Neuronal stem cell (in vitro differentiated cells): Measurements from ENCODE around the gene TMBIM4.
A peak's percentile ranks its signal among the peaks of the same experiment; 100 is the strongest.

Experiments used
- DNase-seq: peaks from one replicate; pipeline ENCODE4 v3.0.0-alpha.2; 2013; ENCODE audit warnings: low spot score
- H2AFZ ChIP-seq: one replicate; pipeline ENCODE4 v1.6.1; 2013; ENCODE audit warnings: mild to moderate bottlenecking, low read length, inconsistent platforms
- H2AK5ac ChIP-seq: 2 replicates; pipeline ENCODE4 v1.6.1; 2013; ENCODE audit warnings: low read depth, mild to moderate bottlenecking, inconsistent platforms, low read length, moderate library complexity, mixed read lengths
- H2BK120ac ChIP-seq: 2 replicates; pipeline ENCODE4 v1.6.1; 2013; ENCODE audit warnings: low read depth, mild to moderate bottlenecking, inconsistent platforms, low read length, moderate library complexity, mixed read lengths
- H2BK12ac ChIP-seq: one replicate; pipeline ENCODE4 v1.6.1; 2013; ENCODE audit warnings: low read length, inconsistent platforms
- H2BK15ac ChIP-seq: 2 replicates; pipeline ENCODE4 v1.6.1; 2013; ENCODE audit warnings: mild to moderate bottlenecking, low read length, inconsistent platforms, mixed read lengths
- H2BK5ac ChIP-seq: one replicate; pipeline ENCODE4 v1.6.1; 2013; ENCODE audit warnings: inconsistent platforms, mild to moderate bottlenecking, low read length, moderate library complexity
- H3K14ac ChIP-seq: one replicate; pipeline ENCODE4 v1.6.1; 2013; ENCODE audit warnings: low read length, inconsistent platforms
- H3K18ac ChIP-seq: 2 replicates; pipeline ENCODE4 v1.6.1; 2013; ENCODE audit warnings: low read length, inconsistent platforms
- H3K23ac ChIP-seq: 2 replicates; pipeline ENCODE4 v1.6.1; 2013; ENCODE audit warnings: low read depth, mild to moderate bottlenecking, mixed read lengths, low read length, inconsistent platforms; ENCODE audit not compliant: poor library complexity
- H3K27ac ChIP-seq: replicated peaks from 3 replicates; pipeline ENCODE4 v1.5.1; 2013; ENCODE audit warnings: low read length, inconsistent platforms
- H3K27me3 ChIP-seq, 3 experiments: 2 replicates each; pipeline ENCODE4 v1.6.1; 2013; ENCODE audit warnings: low read length in 3 of 3, mild to moderate bottlenecking in 2 of 3, inconsistent platforms in 1 of 3, low read depth in 1 of 3, mixed read lengths in 1 of 3, moderate library complexity in 1 of 3; ENCODE audit not compliant: control insufficient read depth in 3 of 3, insufficient read depth in 3 of 3
- H3K36me3 ChIP-seq, 2 donors: replicated peaks in 1 of 2; 2 replicates each; pipeline ENCODE4 v1.6.1; 2013; ENCODE audit warnings: low read length in 2 of 2; ENCODE audit not compliant: control insufficient read depth in 2 of 2, insufficient read depth in 2 of 2
- H3K4ac ChIP-seq: 2 replicates; pipeline ENCODE4 v1.6.1; 2013; ENCODE audit warnings: inconsistent platforms, mild to moderate bottlenecking, low read length, moderate library complexity
- H3K4me1 ChIP-seq, 2 donors: 1 replicate in 1 of 2; 2 replicates in 1 of 2; pipeline ENCODE4 v1.6.1; 2013; ENCODE audit warnings: low read length in 2 of 2, low read depth in 1 of 2; ENCODE audit not compliant: control insufficient read depth in 2 of 2, insufficient read depth in 1 of 2
- H3K4me2 ChIP-seq: one replicate; pipeline ENCODE4 v1.6.1; 2013; ENCODE audit warnings: mild to moderate bottlenecking, low read length, inconsistent platforms; ENCODE audit not compliant: insufficient read depth, poor library complexity, severe bottlenecking
- H3K4me3 ChIP-seq, 2 donors: 2 replicates each; pipeline ENCODE4 v1.5.1; 2013; ENCODE audit warnings: low read length in 2 of 2, mild to moderate bottlenecking in 2 of 2, inconsistent platforms in 1 of 2, moderate library complexity in 1 of 2
- H3K79me1 ChIP-seq: one replicate; pipeline ENCODE4 v1.6.1; 2013; ENCODE audit warnings: low read depth, mild to moderate bottlenecking, inconsistent platforms, low read length, moderate library complexity
- H3K9ac ChIP-seq: one replicate; pipeline ENCODE4 v1.6.1; 2013; ENCODE audit warnings: mild to moderate bottlenecking, low read depth, low read length, inconsistent platforms; ENCODE audit not compliant: poor library complexity
- H3K9me3 ChIP-seq, 2 donors: replicated peaks in 1 of 2; 2 replicates each; pipeline versions ENCODE3 to v1.6.1; 2013; ENCODE audit warnings: low read length in 2 of 2, mild to moderate bottlenecking in 2 of 2, inconsistent platforms in 1 of 2, low read depth in 1 of 2, mixed read lengths in 1 of 2, moderate library complexity in 1 of 2; ENCODE audit not compliant: control insufficient read depth in 2 of 2, insufficient read depth in 1 of 2
- H4K8ac ChIP-seq: one replicate; pipeline ENCODE4 v1.6.1; 2013; ENCODE audit warnings: low read depth, mild to moderate bottlenecking, inconsistent platforms, low read length, moderate library complexity
- H4K91ac ChIP-seq: one replicate; pipeline ENCODE4 v1.6.1; 2013; ENCODE audit warnings: low read length, low read depth, mild to moderate bottlenecking, inconsistent platforms; ENCODE audit not compliant: poor library complexity
- WGBS, 2 donors: extraction: QIAGEN DNeasy Blood & Tissue Kit; methylation state at CpG; one replicate each; pipeline ENCODE4 v1.1.7; 2013; ENCODE audit warnings: missing lambda C conversion rate in 2 of 2, mixed read lengths in 1 of 2; ENCODE audit not compliant: insufficient read length in 2 of 2, insufficient replicate concordance in 1 of 2; ENCODE audit errors: extremely low coverage in 2 of 2; 5-methylcytosine and 5-hydroxymethylcytosine counted together

TMBIM4 gene

GRCh38 chr12:66111605-66112004, 58.2 kb downstream of the TMBIM4 start:
- Histone ChIP-seq H2AFZ (no peak overlapping the region), H3K4me1 (no peaks in the 10 kb centered on the region), H3K4me2 (no peak overlapping the region), H4K91ac (no peak overlapping the region), H2BK12ac (no peak overlapping the region), H3K9ac (no peak overlapping the region), H2AK5ac (no peak overlapping the region), H3K23ac (no peak overlapping the region), H3K4me3 (no peak overlapping the region), H3K18ac (no peak overlapping the region), H2BK120ac (no peak overlapping the region), H3K27ac (no peak overlapping the region), H3K9me3 (no peaks in the 10 kb centered on the region), H4K8ac (no peak overlapping the region), H3K36me3 (no peaks in the 10 kb centered on the region), H3K4ac (no peak overlapping the region), H2BK5ac (no peak overlapping the region), H3K27me3 (no peaks in the 10 kb centered on the region), H2BK15ac (no peak overlapping the region), H3K14ac (no peak overlapping the region), H3K79me1 (no peaks in the 10 kb centered on the region)
- DNase-seq, result no peak

GRCh38 chr12:66109056-66109455, 60.7 kb downstream of the TMBIM4 start:
- H2BK120ac ChIP-seq, result no peak overlapping the region
- no peak overlapping the region for H2BK12ac ChIP-seq
- no peaks in the 10 kb centered on the region for H3K27me3 ChIP-seq
- no peak overlapping the region for H3K9ac ChIP-seq
- no peaks in the 10 kb centered on the region for H3K79me1 ChIP-seq
- H3K4me2 ChIP-seq, result no peak overlapping the region
- WGBS, 2 donors, result no CpG with 5 or more reads among the region's 4 CpGs
- H3K4ac ChIP-seq, result no peak overlapping the region
- no peak overlapping the region for H3K14ac ChIP-seq
- no peak overlapping the region for H4K91ac ChIP-seq
- no peak for DNase-seq
- no peak overlapping the region for H3K23ac ChIP-seq
- H3K4me3 ChIP-seq, result no peak overlapping the region
- no peaks in the 10 kb centered on the region for H3K36me3 ChIP-seq
- H4K8ac ChIP-seq, result no peak overlapping the region
- no peak overlapping the region for H3K18ac ChIP-seq
- H2AK5ac ChIP-seq, result no peak overlapping the region
- H2BK5ac ChIP-seq, result no peak overlapping the region
- no peak overlapping the region for H2BK15ac ChIP-seq
- no peak overlapping the region for H2AFZ ChIP-seq
- H3K9me3 ChIP-seq, result no peaks in the 10 kb centered on the region
- no peaks in the 10 kb centered on the region for H3K4me1 ChIP-seq
- no peak overlapping the region for H3K27ac ChIP-seq

- Histone ChIP-seq H2BK5ac (no peak overlapping the region), H3K14ac (no peak overlapping the region), H3K4ac (no peak overlapping the region), H3K4me1 (no peaks in the 10 kb centered on the region), H3K18ac (no peak overlapping the region), H3K9ac (no peak overlapping the region), H3K27me3 (no peaks in the 10 kb centered on the region), H2BK12ac (no peak overlapping the region), H2BK120ac (no peak overlapping the region), H3K4me3 (no peak overlapping the region), H2BK15ac (no peak overlapping the region), H2AK5ac (no peak overlapping the region), H3K23ac (no peak overlapping the region), H4K91ac (no peak overlapping the region), H3K36me3 (no peaks in the 10 kb centered on the region), H2AFZ (no peak overlapping the region), H4K8ac (no peak overlapping the region), H3K9me3 (no peaks in the 10 kb centered on the region), H3K4me2 (no peak overlapping the region), H3K27ac (no peak overlapping the region), H3K79me1 (no peaks in the 10 kb centered on the region)
- WGBS, 2 donors, result no CpG with 5 or more reads among the region's 1 CpG
- no peak for DNase-seq
Observed at GRCh38 chr12:66108386-66108785, 61.4 kb downstream of the TMBIM4 start.

- peak; percentile 92 for DNase-seq
- Histone ChIP-seq H2BK5ac (no peak overlapping the region), H2AK5ac (no peak overlapping the region), H3K4me2 (no peak overlapping the region), H3K36me3 (no peaks in the 10 kb centered on the region), H3K4me3 (no peak overlapping the region), H3K9ac (no peak overlapping the region), H4K91ac (no peak overlapping the region), H3K4me1 (no peaks in the 10 kb centered on the region), H3K4ac (no peak overlapping the region), H3K23ac (no peak overlapping the region), H3K27ac (no peak overlapping the region), H3K27me3 (peaks cover 0 to 4% (median 0%) of the 10 kb centered on the region in 3 experiments), H3K18ac (no peak overlapping the region), H2BK120ac (no peak overlapping the region), H2BK15ac (no peak overlapping the region), H2AFZ (peak overlapping the region; percentile 84), H3K9me3 (no peaks in the 10 kb centered on the region), H4K8ac (no peak overlapping the region), H3K14ac (no peak overlapping the region), H3K79me1 (no peaks in the 10 kb centered on the region), H2BK12ac (no peak overlapping the region)
- no CpG with 5 or more reads among the region's 9 CpGs for WGBS, 2 donors
Observed at GRCh38 chr12:66107451-66107915, 62.3 kb downstream of the TMBIM4 start.
